Hepatocyte (in vitro differentiated cells): Measurements from ENCODE around the gene CLIC4.

ENCODE experiments used
- CTCF ChIP-seq: fragments of 200-600 bp; sonication (generic); IDR thresholded peaks from 2 replicates; pipeline ENCODE4 v1.5.1; 2016; ENCODE audit warnings: antibody characterized with exemption, mild to moderate bottlenecking; ENCODE audit not compliant: poor library complexity
- EZH2 ChIP-seq: fragments of 200-600 bp; sonication (generic); IDR thresholded peaks from 2 replicates; pipeline ENCODE4 v1.6.1; 2016; ENCODE audit warnings: antibody characterized with exemption, mild to moderate bottlenecking, borderline replicate concordance

GRCh38 chr1:24720152-24720551 is 25.1 kb upstream of the CLIC4 start:
- no peak for TF ChIP-seq EZH2
- no peak for TF ChIP-seq CTCF
